Measurements from ENCODE around the gene ANTXR1. TPM values are rescaled to one million over a fixed set of nuclear protein-coding genes. Genes with fewer than 3 reads are reported as not detected.

ANTXR1 gene
- total and polyA plus RNA-seq, 2 donors, result 4.4 to 7.3 TPM

DNA sequence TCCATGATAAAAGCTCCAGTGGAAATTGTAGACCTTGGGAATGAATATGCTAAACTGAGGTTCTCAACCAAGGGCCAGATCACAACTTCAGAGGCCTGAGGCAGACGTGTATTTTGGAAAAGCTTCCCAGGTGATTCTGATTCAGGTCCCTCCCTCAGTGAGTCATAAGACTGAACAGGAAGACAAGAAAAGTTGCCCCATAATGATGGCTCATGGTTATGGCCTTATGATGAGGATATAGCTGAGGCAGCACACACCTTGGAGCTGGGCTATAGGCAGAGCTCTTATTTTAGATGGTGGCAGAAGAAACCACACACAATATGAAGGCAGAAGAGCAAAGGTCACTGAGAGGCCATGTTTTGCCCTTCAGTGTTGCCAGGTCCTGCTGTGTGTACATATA, 9.6 kb downstream of the ANTXR1 start:
- Histone ChIP-seq H3K27ac (ENCODE audit: low read depth in 1 of 2, low read length in 1 of 2) (no peak overlapping the region), H3K4me3 (ENCODE audit: low read length in 2 of 2) (no peak overlapping the region), H3K9me3 (ENCODE audit: control insufficient read depth in 2 of 2, insufficient read depth in 1 of 2, low read length in 1 of 2) (no peaks in the 10 kb centered on the region), H3K27me3 (ENCODE audit: control insufficient read depth in 2 of 2, insufficient read depth in 1 of 2, low read length in 1 of 2) (peaks cover 0 to 9% of the 10 kb centered on the region in 2 donors), H3K36me3 (ENCODE audit: control insufficient read depth in 2 of 2, insufficient read depth in 2 of 2, low read length in 1 of 2) (no peaks in the 10 kb centered on the region), H3K4me1 (ENCODE audit: control insufficient read depth in 2 of 2, insufficient read depth in 2 of 2, low read length in 2 of 2) (no peaks in the 10 kb centered on the region)
- no peak for DNase-seq (ENCODE audit: low read depth in 6 of 9, low spot score in 9 of 9)
- 97% methylated on average over 1 of the region's 1 CpG for WGBS

DNA sequence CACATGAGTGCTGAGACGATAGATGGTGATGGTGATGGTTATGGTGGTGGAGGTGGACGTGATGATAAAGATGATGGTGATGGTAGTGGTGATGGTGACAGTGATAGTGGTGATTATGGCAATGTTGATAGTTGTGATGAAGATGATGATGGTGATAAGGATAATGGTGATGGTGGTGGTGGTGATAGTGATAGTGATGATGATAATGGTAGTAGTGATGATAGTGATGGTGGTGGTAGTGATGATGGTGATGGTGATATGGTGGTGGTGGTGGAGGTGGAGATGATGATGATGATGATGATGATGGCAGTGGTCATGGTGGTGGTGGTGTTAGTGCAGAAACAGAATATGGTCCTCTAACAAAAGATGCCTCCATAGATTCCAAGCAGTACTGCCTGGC, 10.3 kb downstream of the ANTXR1 start:
- DNase-seq (ENCODE audit: low read depth in 6 of 9, low spot score in 9 of 9), result no peak
- no peaks in the 10 kb centered on the region for H3K9me3 ChIP-seq (ENCODE audit: control insufficient read depth in 2 of 2, insufficient read depth in 1 of 2, low read length in 1 of 2)
- no peak overlapping the region for H3K4me3 ChIP-seq (ENCODE audit: low read length in 2 of 2)
- H3K27me3 ChIP-seq (ENCODE audit: control insufficient read depth in 2 of 2, insufficient read depth in 1 of 2, low read length in 1 of 2), result peaks cover 0 to 4% of the 10 kb centered on the region in 2 donors
- no peak overlapping the region for H3K27ac ChIP-seq (ENCODE audit: low read depth in 1 of 2, low read length in 1 of 2)
- no peaks in the 10 kb centered on the region for H3K36me3 ChIP-seq (ENCODE audit: control insufficient read depth in 2 of 2, insufficient read depth in 2 of 2, low read length in 1 of 2)
- WGBS, result 96% methylated on average over 2 of the region's 2 CpGs
- no peaks in the 10 kb centered on the region for H3K4me1 ChIP-seq (ENCODE audit: control insufficient read depth in 2 of 2, insufficient read depth in 2 of 2, low read length in 2 of 2)

DNA sequence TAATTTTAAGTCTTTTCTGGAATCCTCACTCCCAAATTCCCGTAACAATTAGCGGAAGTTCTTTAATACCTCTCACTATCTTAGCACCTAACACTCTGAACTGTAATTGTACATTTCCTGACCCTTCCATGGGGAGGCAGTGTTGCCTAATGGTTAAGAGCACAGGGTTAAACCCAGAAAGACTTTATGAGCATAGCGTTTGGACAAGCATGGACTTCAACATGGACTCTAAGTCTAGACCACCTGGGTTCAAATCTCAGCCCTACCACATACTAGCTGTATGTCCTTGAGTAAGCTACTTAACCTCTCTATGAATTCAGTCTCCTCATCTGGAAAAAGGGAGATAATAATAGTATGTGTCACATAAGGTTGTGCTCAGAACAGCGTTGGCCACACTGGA, 13.0 kb downstream of the ANTXR1 start:
- no peaks in the 10 kb centered on the region for H3K27me3 ChIP-seq (ENCODE audit: control insufficient read depth in 2 of 2, insufficient read depth in 1 of 2, low read length in 1 of 2)
- H3K9me3 ChIP-seq (ENCODE audit: control insufficient read depth in 2 of 2, insufficient read depth in 1 of 2, low read length in 1 of 2), result no peaks in the 10 kb centered on the region
- peak in 2 of 9 donors; percentile 21 to 48 for DNase-seq (ENCODE audit: low read depth in 6 of 9, low spot score in 9 of 9)
- no peaks in the 10 kb centered on the region for H3K4me1 ChIP-seq (ENCODE audit: control insufficient read depth in 2 of 2, insufficient read depth in 2 of 2, low read length in 2 of 2)
- no peaks in the 10 kb centered on the region for H3K36me3 ChIP-seq (ENCODE audit: control insufficient read depth in 2 of 2, insufficient read depth in 2 of 2, low read length in 1 of 2)
- no peak overlapping the region for H3K4me3 ChIP-seq (ENCODE audit: low read length in 2 of 2)
- 56% methylated on average over 4 of the region's 4 CpGs for WGBS
- H3K27ac ChIP-seq (ENCODE audit: low read depth in 1 of 2, low read length in 1 of 2), result no peak overlapping the region

DNA sequence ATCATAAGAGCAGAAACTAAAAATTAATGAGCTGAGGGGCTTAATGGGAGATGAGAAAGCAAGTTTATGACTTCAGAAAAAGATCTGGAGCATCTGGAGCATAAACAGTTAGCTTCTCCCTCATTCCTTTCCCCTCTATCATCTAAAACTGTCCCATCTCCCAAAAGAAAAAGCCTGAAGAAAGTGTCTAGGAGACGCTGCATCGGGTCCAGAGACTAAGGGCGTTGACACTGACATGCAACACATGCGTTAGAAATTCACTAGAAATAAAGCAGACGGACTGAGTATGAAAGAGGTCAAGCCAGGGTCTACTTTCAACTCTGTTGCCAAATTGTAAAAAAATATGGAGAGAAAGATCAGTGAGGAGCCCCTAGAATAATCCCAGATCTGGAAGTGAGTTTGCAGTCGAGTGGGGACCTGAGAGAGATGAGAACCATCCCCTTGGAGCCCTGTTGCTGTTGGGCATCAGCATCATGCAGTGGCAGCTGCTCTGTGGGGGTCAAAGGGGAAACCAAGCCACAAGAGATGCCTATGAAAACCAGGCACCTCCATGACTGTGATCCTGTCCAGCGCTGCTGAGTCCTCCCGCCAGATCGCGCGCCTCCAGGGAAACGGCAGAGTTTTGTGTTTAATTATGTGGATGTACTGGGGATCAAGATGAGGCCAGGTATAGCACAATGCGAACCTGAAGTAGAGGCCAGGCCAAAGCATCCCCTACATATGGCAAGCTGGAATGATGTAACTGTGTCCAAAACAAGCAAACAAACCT, 13.9 kb downstream of the ANTXR1 start:
- DNase-seq (ENCODE audit: low read depth in 6 of 9, low spot score in 9 of 9), result no peak
- Histone ChIP-seq H3K27me3 (ENCODE audit: control insufficient read depth in 2 of 2, insufficient read depth in 1 of 2, low read length in 1 of 2) (no peaks in the 10 kb centered on the region), H3K4me3 (ENCODE audit: low read length in 2 of 2) (no peak overlapping the region), H3K27ac (ENCODE audit: low read depth in 1 of 2, low read length in 1 of 2) (no peak overlapping the region), H3K36me3 (ENCODE audit: control insufficient read depth in 2 of 2, insufficient read depth in 2 of 2, low read length in 1 of 2) (no peaks in the 10 kb centered on the region), H3K9me3 (ENCODE audit: control insufficient read depth in 2 of 2, insufficient read depth in 1 of 2, low read length in 1 of 2) (no peaks in the 10 kb centered on the region), H3K4me1 (ENCODE audit: control insufficient read depth in 2 of 2, insufficient read depth in 2 of 2, low read length in 2 of 2) (no peaks in the 10 kb centered on the region)
- WGBS, result 91% methylated on average over 13 of the region's 13 CpGs

DNA sequence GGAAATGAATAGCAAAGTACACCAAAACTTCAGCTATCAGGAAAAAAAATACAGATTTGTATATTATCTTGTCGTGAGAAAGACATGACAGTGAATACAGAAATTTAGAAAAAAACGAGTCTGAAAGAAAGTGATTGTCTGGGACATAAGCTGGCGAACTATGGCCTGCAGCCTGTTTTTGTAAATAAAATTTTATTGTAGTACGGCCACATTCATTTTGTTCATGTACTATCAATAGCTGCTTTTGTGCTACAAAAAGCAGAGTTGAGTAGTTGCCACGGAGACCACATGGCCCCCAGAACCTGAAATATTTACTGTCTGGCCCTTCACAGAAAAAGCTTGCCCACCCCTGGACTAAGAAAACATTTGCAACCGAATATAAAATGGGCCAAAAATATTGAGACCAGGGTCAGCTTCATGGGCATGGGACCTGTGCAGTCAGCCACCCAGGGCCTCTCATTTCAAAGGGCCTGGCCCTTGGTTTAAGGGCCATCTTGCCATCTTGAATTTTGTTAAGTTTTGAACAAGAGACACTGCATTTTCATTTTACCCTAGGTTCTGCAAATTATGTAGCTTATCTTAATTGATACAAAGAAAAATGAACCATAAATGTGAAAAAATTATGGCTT, 17.9 kb downstream of the ANTXR1 start:
- WGBS, result 97% methylated on average over 6 of the region's 6 CpGs
- DNase-seq (ENCODE audit: low read depth in 6 of 9, low spot score in 9 of 9), result no peak
- H3K4me1 ChIP-seq (ENCODE audit: control insufficient read depth in 2 of 2, insufficient read depth in 2 of 2, low read length in 2 of 2), result no peaks in the 10 kb centered on the region
- no peaks in the 10 kb centered on the region for H3K27me3 ChIP-seq (ENCODE audit: control insufficient read depth in 2 of 2, insufficient read depth in 1 of 2, low read length in 1 of 2)
- H3K36me3 ChIP-seq (ENCODE audit: control insufficient read depth in 2 of 2, insufficient read depth in 2 of 2, low read length in 1 of 2), result no peaks in the 10 kb centered on the region
- no peak overlapping the region for H3K27ac ChIP-seq (ENCODE audit: low read depth in 1 of 2, low read length in 1 of 2)
- H3K4me3 ChIP-seq (ENCODE audit: low read length in 2 of 2), result no peak overlapping the region
- no peaks in the 10 kb centered on the region for H3K9me3 ChIP-seq (ENCODE audit: control insufficient read depth in 2 of 2, insufficient read depth in 1 of 2, low read length in 1 of 2)

DNA sequence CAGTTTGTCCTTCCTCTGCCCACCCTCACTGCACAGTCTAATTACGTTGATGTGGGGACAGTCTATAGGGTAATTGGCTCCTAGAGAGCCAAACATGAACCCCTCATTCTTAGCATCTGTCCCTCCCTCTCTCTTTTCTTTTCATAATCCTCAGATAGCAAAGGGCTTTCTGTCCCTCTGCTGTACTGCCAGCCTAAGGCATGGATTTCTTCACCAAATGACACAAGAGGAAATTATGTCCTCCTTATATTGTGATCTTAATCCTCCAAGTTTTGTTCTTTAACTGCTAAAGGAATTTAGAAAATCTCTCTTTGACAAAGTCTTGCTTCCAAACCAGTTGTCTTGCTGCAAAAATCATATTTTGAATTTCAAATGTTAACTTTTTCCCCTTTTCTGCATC, 18.5 kb downstream of the ANTXR1 start:
- H3K27me3 ChIP-seq (ENCODE audit: control insufficient read depth in 2 of 2, insufficient read depth in 1 of 2, low read length in 1 of 2), result no peaks in the 10 kb centered on the region
- no peaks in the 10 kb centered on the region for H3K9me3 ChIP-seq (ENCODE audit: control insufficient read depth in 2 of 2, insufficient read depth in 1 of 2, low read length in 1 of 2)
- H3K4me3 ChIP-seq (ENCODE audit: low read length in 2 of 2), result no peak overlapping the region
- no peaks in the 10 kb centered on the region for H3K4me1 ChIP-seq (ENCODE audit: control insufficient read depth in 2 of 2, insufficient read depth in 2 of 2, low read length in 2 of 2)
- no peak overlapping the region for H3K27ac ChIP-seq (ENCODE audit: low read depth in 1 of 2, low read length in 1 of 2)
- 96% methylated on average over 1 of the region's 1 CpG for WGBS
- H3K36me3 ChIP-seq (ENCODE audit: control insufficient read depth in 2 of 2, insufficient read depth in 2 of 2, low read length in 1 of 2), result no peaks in the 10 kb centered on the region
- DNase-seq (ENCODE audit: low read depth in 6 of 9, low spot score in 9 of 9), result no peak

DNA sequence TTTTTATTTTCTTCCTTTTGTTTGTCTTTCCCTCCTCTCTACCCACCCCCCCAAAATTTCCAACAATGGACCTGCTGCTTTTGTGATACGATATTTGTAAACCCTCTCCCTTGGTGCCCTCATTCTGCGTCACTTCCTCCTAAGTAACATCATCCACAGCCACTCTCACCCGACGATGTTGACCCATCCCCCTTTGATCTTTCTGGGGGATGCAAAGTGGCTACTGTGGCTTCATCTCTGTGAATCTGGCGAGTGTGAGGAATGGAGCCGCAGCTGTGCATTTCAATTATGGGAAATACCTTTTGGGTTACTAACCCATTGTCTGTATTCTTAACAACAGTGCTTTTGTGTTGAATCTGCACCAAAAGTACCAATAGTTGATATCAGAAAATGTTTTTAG, 19.4 kb downstream of the ANTXR1 start:
- no peaks in the 10 kb centered on the region for H3K36me3 ChIP-seq (ENCODE audit: control insufficient read depth in 2 of 2, insufficient read depth in 2 of 2, low read length in 1 of 2)
- H3K27ac ChIP-seq (ENCODE audit: low read depth in 1 of 2, low read length in 1 of 2), result no peak overlapping the region
- H3K4me1 ChIP-seq (ENCODE audit: control insufficient read depth in 2 of 2, insufficient read depth in 2 of 2, low read length in 2 of 2), result no peaks in the 10 kb centered on the region
- H3K27me3 ChIP-seq (ENCODE audit: control insufficient read depth in 2 of 2, insufficient read depth in 1 of 2, low read length in 1 of 2), result no peaks in the 10 kb centered on the region
- H3K4me3 ChIP-seq (ENCODE audit: low read length in 2 of 2), result no peak overlapping the region
- WGBS, result 62% methylated on average over 6 of the region's 6 CpGs
- no peaks in the 10 kb centered on the region for H3K9me3 ChIP-seq (ENCODE audit: control insufficient read depth in 2 of 2, insufficient read depth in 1 of 2, low read length in 1 of 2)
- DNase-seq (ENCODE audit: low read depth in 6 of 9, low spot score in 9 of 9), result no peak

DNA sequence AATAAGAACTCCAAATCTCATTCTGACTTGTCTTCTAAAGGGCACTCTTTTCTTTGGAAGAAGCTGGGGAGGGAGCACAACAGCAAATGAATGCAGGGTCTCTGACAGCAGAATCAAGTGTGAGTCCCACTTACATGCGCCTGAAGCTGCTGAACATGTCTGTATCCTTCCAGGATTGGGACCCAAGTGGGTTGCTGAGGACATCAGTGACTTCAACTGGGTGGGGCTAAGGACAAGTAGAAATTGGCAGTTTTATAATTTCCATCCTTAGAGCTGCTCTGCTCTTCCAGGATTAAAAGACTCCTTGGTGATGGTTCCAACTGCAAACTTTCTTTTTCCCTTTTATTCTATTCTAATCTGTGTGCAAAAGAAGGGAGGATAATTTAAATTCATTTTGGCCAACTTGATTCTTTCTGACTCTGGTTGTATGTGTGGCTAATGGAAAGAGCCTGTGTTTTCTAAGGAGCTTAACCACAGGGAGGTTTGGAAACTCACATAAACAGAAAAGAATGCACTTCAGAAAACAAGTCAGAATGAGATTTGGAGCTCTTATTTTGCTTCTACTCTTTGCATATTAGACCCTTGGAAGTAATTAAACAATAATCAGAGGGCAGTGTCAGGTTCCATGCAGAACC, 20.6 kb downstream of the ANTXR1 start:
- no peaks in the 10 kb centered on the region for H3K4me1 ChIP-seq (ENCODE audit: control insufficient read depth in 2 of 2, insufficient read depth in 2 of 2, low read length in 2 of 2)
- no peak for DNase-seq (ENCODE audit: low read depth in 6 of 9, low spot score in 9 of 9)
- no peak overlapping the region for H3K27ac ChIP-seq (ENCODE audit: low read depth in 1 of 2, low read length in 1 of 2)
- 96% methylated on average over 1 of the region's 1 CpG for WGBS
- H3K4me3 ChIP-seq (ENCODE audit: low read length in 2 of 2), result no peak overlapping the region
- no peaks in the 10 kb centered on the region for H3K36me3 ChIP-seq (ENCODE audit: control insufficient read depth in 2 of 2, insufficient read depth in 2 of 2, low read length in 1 of 2)
- no peaks in the 10 kb centered on the region for H3K9me3 ChIP-seq (ENCODE audit: control insufficient read depth in 2 of 2, insufficient read depth in 1 of 2, low read length in 1 of 2)
- no peaks in the 10 kb centered on the region for H3K27me3 ChIP-seq (ENCODE audit: control insufficient read depth in 2 of 2, insufficient read depth in 1 of 2, low read length in 1 of 2)

DNA sequence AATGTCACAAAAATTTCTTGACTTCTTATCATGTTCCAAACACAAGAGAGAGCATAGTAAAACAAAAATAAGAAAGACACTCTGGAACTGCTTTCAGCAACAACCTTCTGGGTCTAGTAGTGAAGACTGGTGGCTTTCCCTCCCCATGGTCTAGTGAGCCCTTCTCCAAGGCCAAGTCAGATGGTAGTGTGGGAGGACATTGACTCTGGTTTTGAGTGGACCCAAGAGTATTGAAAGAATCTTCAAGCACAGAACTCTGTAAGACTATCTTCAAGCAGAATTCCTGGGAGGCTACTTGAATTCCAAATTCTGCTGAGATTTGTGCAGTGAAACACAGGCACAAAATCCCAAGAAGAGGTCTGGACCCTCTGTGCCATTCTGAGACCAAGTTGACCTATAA, 21.1 kb downstream of the ANTXR1 start:
- no peak for DNase-seq (ENCODE audit: low read depth in 6 of 9, low spot score in 9 of 9)
- Histone ChIP-seq H3K9me3 (ENCODE audit: control insufficient read depth in 2 of 2, insufficient read depth in 1 of 2, low read length in 1 of 2) (no peaks in the 10 kb centered on the region), H3K4me3 (ENCODE audit: low read length in 2 of 2) (no peak overlapping the region), H3K36me3 (ENCODE audit: control insufficient read depth in 2 of 2, insufficient read depth in 2 of 2, low read length in 1 of 2) (no peaks in the 10 kb centered on the region), H3K27me3 (ENCODE audit: control insufficient read depth in 2 of 2, insufficient read depth in 1 of 2, low read length in 1 of 2) (no peaks in the 10 kb centered on the region), H3K27ac (ENCODE audit: low read depth in 1 of 2, low read length in 1 of 2) (no peak overlapping the region), H3K4me1 (ENCODE audit: control insufficient read depth in 2 of 2, insufficient read depth in 2 of 2, low read length in 2 of 2) (no peaks in the 10 kb centered on the region)
